ENCODE measurements around the gene AKAP17A. TPM values are rescaled to one million over a fixed set of nuclear protein-coding genes. Genes with fewer than 3 reads are reported as not detected.

AKAP17A gene
- total and polyA plus RNA-seq, 9 of the 15 experiments (the other 6 are each of a cell fraction or from before 2014, with no cell fraction given) = 1.2 to 29.5 (median 8.2) TPM

- TF ChIP-seq POLR2G (IDR thresholded peaks at IDR 0.05; ENCODE audit: low read depth, low read length) (0 out of 2 replicates have a peak, but pooled peaks have one; percentile 37), ZNF212 (CRISPR knock-in tag; IDR thresholded peaks at IDR 0.05) (no peak), FOXM1 (IDR thresholded peaks at IDR 0.05; ENCODE audit: low read depth) (no peak), FOXM1 (CRISPR knock-in tag; IDR thresholded peaks at IDR 0.05; ENCODE audit: low read depth) (no peak), ARID2 (IDR thresholded peaks at IDR 0.05) (no peak), RBFOX2 (IDR thresholded peaks at IDR 0.05; ENCODE audit: low read depth, low read length) (peak; percentile 32; the same call in 1 of the 2 replicates)
Measured at GRCh38 chrX:1597345-1598020, 6.1 kb downstream of the AKAP17A start (continued).

GRCh38 chrX:1598021-1598875 lies 6.8 kb downstream of the AKAP17A start:
- H3K27ac ChIP-seq (ENCODE audit: extremely low read depth, low read depth, low read length) = no peak overlapping the region
- FAIRE-seq = no peak
- ChIA-PET CTCF (ENCODE audit: low intra/inter-chr PET ratio) (no interaction called here), POLR2A (no interaction called here)
- 93% methylated on average over 19 of the region's 50 CpGs for WGBS (ENCODE audit: insufficient coverage, low coverage, missing lambda C conversion rate)
- in situ Hi-C loops (cut with MboI) (no loop called here), intact Hi-C loops (cut with micrococcal nuclease) (no loop called here)
- H4K20me1 ChIP-seq (replicated peaks; ENCODE audit: control insufficient read depth, insufficient read depth, low read length) = peaks cover 5% of the 10 kb centered on the region; the same call in 1 of the 2 replicates
- H3K9ac ChIP-seq (ENCODE audit: insufficient read depth in 1 of 2, low read depth in 2 of 2, low read length in 2 of 2) = no peak overlapping the region
- no peak for ATAC-seq
- peak in 1 of 4 experiments; percentile 19 for DNase-seq (ENCODE audit: extremely low read depth in 1 of 4, low spot score in 3 of 4)
- H3K4me3 ChIP-seq = no peak overlapping the region
- no peaks in the 10 kb centered on the region for H3K9me1 ChIP-seq (ENCODE audit: control insufficient read depth, insufficient read depth, low read length)
- no peak for TF ChIP-seq ZNF384 (IDR thresholded peaks at IDR 0.05; ENCODE audit: low read depth, low read length)
- no peak for TF ChIP-seq GTF2A2 (tag; IDR thresholded peaks at IDR 0.05)
- no peak for TF ChIP-seq ZEB2 (IDR thresholded peaks at IDR 0.05)
- no peak for TF ChIP-seq PHB (CRISPR knock-in tag; IDR thresholded peaks at IDR 0.05)
- TF ChIP-seq ZNF143 (CRISPR knock-in tag; IDR thresholded peaks at IDR 0.05) = no peak
- TF ChIP-seq HCFC1 (IDR thresholded peaks at IDR 0.05; ENCODE audit: low read depth, low read length) = no peak
- no peak for TF ChIP-seq BRD4 (IDR thresholded peaks at IDR 0.05)
- no peak for TF ChIP-seq LCOR (CRISPR knock-in tag; IDR thresholded peaks at IDR 0.05)
- TF ChIP-seq SLC30A9 (CRISPR knock-in tag; IDR thresholded peaks at IDR 0.05) = no peak
- no peak for TF ChIP-seq GABPB2 (CRISPR knock-in tag; conservative IDR thresholded peaks at IDR 0.05)
- TF ChIP-seq FOXM1 (IDR thresholded peaks at IDR 0.05; ENCODE audit: low read depth) = no peak
- no peak for TF ChIP-seq FOXM1 (CRISPR knock-in tag; IDR thresholded peaks at IDR 0.05; ENCODE audit: low read depth)
- TF ChIP-seq ZNF146 (CRISPR knock-in tag; IDR thresholded peaks at IDR 0.05; ENCODE audit: unreplicated experiment) = no peak
- no peak for TF ChIP-seq MXI1 (IDR thresholded peaks at IDR 0.05; ENCODE audit: low read depth, low read length)
- H3K4me1 ChIP-seq (replicated peaks in 1 of 2; ENCODE audit: control insufficient read depth in 2 of 2, insufficient read depth in 2 of 2, low read length in 2 of 2) = peaks cover 0 to 21% of the 10 kb centered on the region in 2 experiments; a peak in 2 of 5 replicates
- H3K36me3 ChIP-seq (ENCODE audit: control insufficient read depth, insufficient read depth, low read length) = peaks cover 86% of the 10 kb centered on the region; the same call in 2 of the 3 replicates
- peaks cover 22% of the 10 kb centered on the region for H3K79me2 ChIP-seq (ENCODE audit: control insufficient read depth, insufficient read depth, low read length)
- H2AFZ ChIP-seq (ENCODE audit: low read depth, low read length) = no peak overlapping the region
- no TSS peak for BruUV-seq (replicated peaks)
- H3K9me3 ChIP-seq (replicated peaks; ENCODE audit: control insufficient read depth, insufficient read depth, low read depth, low read length) = no peaks in the 10 kb centered on the region
- no peaks in the 10 kb centered on the region for H3K27me3 ChIP-seq (ENCODE audit: control insufficient read depth in 2 of 2, insufficient read depth in 2 of 2, low read length in 2 of 2)
- no peak overlapping the region for H3K4me2 ChIP-seq (ENCODE audit: insufficient read depth, low read length)
